Spinal cord (tissue), 10 donors: ENCODE results near the gene VAMP5. TPM values are rescaled to one million over a fixed set of nuclear protein-coding genes. Genes with fewer than 3 reads are reported as not detected.
"Not testable (repeated sequence)": the region's sequence is repeated elsewhere in the genome, so short reads cannot be mapped to it uniquely, and the experiment has no call there.

ENCODE experiments used
- DNase-seq, 6 donors: peaks; one replicate each; pipeline versions ENCODE4 v3.0.0 to v3.0.0-alpha.2; 2013 to 2015; ENCODE audit warnings: low spot score in 6 of 6, low read depth in 4 of 6
- H3K27ac ChIP-seq: one replicate; pipeline ENCODE4 v1.5.1; 2013; ENCODE audit warnings: low read depth, low read length, control low read depth
- H3K27me3 ChIP-seq: one replicate; pipeline ENCODE4 v1.6.1; 2013; ENCODE audit warnings: low read length; ENCODE audit not compliant: control insufficient read depth, insufficient read depth
- H3K36me3 ChIP-seq: one replicate; pipeline ENCODE4 v1.6.1; 2013; ENCODE audit warnings: low read length; ENCODE audit not compliant: control insufficient read depth, insufficient read depth
- H3K4me1 ChIP-seq: one replicate; pipeline ENCODE4 v1.6.1; 2013; ENCODE audit warnings: low read length; ENCODE audit not compliant: control insufficient read depth, insufficient read depth
- H3K4me3 ChIP-seq: one replicate; pipeline ENCODE4 v1.5.1; 2013; ENCODE audit warnings: low read depth, low read length, control low read depth
- H3K9me3 ChIP-seq: one replicate; pipeline ENCODE4 v1.6.1; 2013; ENCODE audit warnings: low read length; ENCODE audit not compliant: control insufficient read depth, insufficient read depth
- WGBS: methylation state at CpG from one replicate; pipeline ENCODE4 v1.1.5; 2013; ENCODE audit warnings: missing lambda C conversion rate; ENCODE audit not compliant: insufficient coverage; 5-methylcytosine and 5-hydroxymethylcytosine counted together
- polyA plus RNA-seq, 2 donors: library from polyadenylated mRNA; unstranded; fragments of 120-200 nt; gene quantifications; one replicate each; pipeline ENCODE4 v1.2.1, GENCODE V29; 2013; ENCODE audit not compliant: insufficient read length in 2 of 2
- total RNA-seq, 2 donors: library from RNA; depleted of rRNA in 1 of 2; stranded (reverse); fragments of 120-200 nt in 1 of 2; fragments of >200 nt in 1 of 2; gene quantifications; one replicate each; pipeline versions ENCODE4 v1.2.3 to v1.2.4, GENCODE V29; 2013 to 2014
- donor health status: healthy.

The VAMP5 gene
- total and polyA plus RNA-seq, 4 donors: 13.7 to 45.4 (median 35.3) TPM

DNA sequence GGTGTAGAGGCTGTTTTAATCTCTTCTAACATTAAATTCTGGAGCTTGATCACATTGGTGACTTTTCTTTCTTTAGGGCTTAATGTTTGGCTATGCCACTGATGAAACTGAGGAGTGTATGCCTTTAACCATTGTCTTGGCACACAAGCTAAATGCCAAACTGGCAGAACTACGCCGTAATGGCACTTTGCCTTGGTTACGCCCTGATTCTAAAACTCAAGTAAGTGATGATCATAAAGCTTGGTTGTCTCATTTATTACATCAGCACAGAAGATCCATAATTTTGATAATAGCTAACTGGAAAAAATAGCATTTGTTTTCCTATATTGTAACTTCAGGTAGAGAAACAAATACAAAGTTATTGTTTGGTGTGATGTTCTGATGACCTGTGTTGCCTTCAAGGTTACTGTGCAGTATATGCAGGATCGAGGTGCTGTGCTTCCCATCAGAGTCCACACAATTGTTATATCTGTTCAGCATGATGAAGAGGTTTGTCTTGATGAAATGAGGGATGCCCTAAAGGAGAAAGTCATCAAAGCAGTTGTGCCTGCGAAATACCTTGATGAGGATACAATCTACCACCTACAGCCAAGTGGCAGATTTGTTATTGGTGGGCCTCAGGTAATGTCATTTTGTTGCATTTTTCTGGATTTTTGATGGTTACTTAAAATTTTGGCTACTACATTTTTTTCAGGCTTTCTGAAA is 42.3 kb upstream of the VAMP5 start:
- H3K36me3 ChIP-seq: peaks cover 26% of the 10 kb centered on the region
- no peak for DNase-seq

DNA sequence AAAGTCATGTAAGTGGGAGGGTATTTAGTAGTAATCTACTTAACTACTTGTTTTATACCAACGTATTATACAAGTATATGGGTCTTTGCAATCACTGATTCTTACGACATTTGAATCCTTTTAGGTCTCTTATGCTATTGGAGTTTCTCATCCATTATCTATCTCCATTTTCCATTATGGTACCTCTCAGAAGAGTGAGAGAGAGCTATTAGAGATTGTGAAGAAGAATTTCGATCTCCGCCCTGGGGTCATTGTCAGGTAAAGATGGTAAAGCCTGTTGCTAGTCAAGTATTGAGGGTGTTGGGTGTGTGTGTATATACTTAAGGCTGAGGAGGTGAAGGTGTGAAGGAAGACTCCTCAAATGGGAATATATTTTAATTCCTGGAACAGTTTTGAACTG is 41.5 kb upstream of the VAMP5 start:
- Histone ChIP-seq H3K4me1 (peaks cover 10% of the 10 kb centered on the region), H3K27ac (no peak overlapping the region), H3K36me3 (peaks cover 29% of the 10 kb centered on the region), H3K4me3 (no peak overlapping the region), H3K27me3 (no peaks in the 10 kb centered on the region), H3K9me3 (no peaks in the 10 kb centered on the region)
- WGBS: 93% methylated on average over 2 of the region's 4 CpGs
- DNase-seq: no peak

More for the DNA sequence above, 42.3 kb upstream of the VAMP5 start:
- Histone ChIP-seq H3K4me1 (peaks cover 14% of the 10 kb centered on the region), H3K27ac (no peak overlapping the region), H3K4me3 (peak overlapping the region; percentile 97), H3K27me3 (no peaks in the 10 kb centered on the region), H3K9me3 (no peaks in the 10 kb centered on the region)
- no CpG with 5 or more reads among the region's 5 CpGs for WGBS

DNA sequence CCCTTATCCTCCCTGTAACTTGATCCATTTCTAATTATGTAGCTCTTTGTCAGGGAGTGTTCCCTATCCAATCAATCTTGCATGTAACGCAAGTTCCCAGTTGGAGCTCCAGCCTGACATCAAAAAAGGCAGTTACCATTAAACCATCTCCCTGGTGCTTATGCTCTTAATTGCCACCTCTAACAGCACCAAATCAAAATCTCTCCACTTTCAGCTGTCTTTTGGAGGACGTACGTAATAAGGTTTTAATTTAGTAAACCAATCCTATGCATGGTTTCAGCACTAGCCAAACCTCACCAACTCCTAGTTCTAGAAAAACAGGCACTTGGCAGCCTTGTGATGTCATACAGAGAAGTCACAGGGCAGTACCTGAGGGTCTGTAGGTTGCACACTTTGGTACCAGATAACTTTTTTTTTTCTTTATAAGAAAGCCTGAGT is 40.0 kb upstream of the VAMP5 start:
- H3K4me1 ChIP-seq, H3K9me3 ChIP-seq, H3K4me3 ChIP-seq, H3K27me3 ChIP-seq, H3K27ac ChIP-seq, DNase-seq: not testable (repeated sequence)
- peaks cover 34% of the 10 kb centered on the region for H3K36me3 ChIP-seq
- WGBS: no CpG with 5 or more reads among the region's 3 CpGs

DNA sequence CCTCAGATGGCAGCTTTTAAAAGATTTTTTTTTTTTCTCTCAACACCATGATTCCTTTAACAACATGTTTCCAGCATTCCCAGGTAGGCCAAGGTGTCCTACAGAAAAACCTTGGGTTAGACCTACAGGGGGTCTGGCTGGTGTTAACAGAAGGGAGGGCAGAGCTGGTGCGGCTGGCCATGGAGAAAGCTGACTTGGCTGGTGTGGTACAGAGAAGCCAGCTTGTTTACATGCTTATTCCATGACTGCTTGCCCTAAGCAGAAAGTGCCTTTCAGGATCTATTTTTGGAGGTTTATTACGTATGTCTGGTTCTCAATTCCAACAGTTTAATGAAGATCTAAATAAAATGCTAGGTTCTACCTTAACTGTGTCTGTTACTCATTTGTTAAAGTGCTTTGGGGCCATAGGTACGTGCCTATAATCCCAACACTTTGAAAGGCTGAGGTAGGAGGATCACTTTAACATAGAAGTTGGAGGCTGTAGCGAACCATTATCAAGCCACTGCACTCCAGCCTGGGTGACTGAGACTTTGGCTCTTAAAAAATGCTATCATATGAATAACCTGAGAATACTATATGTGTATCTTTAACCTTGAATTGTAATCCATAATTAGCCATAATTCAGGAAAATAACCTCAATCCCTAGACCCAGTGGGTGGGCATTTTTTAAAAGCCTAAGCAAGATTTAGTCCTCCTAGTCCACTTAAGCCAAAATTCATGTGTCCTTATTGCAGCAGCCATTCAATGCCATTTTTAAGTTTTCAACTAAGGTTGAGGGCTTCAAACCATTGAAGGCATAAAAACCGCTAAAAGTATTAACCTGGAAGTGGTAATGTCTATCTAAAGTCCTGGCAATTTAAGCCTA is 39.1 kb upstream of the VAMP5 start:
- H3K4me1 ChIP-seq, DNase-seq, H3K27me3 ChIP-seq, H3K4me3 ChIP-seq, H3K27ac ChIP-seq, H3K9me3 ChIP-seq: not testable (repeated sequence)
- H3K36me3 ChIP-seq: peaks cover 37% of the 10 kb centered on the region
- WGBS: no CpG with 5 or more reads among the region's 5 CpGs

DNA sequence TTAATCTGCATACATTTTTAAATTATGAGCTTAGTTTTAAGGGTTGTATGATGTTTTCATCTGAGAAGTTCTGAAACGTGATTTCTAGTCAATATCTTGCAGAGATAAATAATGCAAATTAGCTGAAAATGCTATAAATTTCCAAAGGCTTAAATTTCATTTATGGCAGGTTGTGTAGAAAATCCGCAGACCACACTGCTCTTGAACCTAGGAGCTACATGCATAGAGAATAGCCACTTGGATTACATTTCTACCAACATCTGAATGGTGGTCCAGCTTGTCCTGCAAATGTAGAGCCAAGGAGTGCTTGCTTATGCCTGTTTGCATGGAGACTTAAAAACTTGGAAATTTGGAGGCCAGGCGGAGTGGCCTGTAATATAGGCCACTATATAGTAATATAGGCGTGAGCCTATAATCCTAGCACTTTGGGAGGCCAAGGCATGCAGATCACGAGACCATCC is 38.4 kb upstream of the VAMP5 start:
- Histone ChIP-seq H3K4me3 (no peak overlapping the region), H3K27ac (no peak overlapping the region), H3K36me3 (peaks cover 37% of the 10 kb centered on the region), H3K4me1 (no peaks in the 10 kb centered on the region), H3K9me3 (no peaks in the 10 kb centered on the region), H3K27me3 (no peaks in the 10 kb centered on the region)
- no peak for DNase-seq
- WGBS: no CpG with 5 or more reads among the region's 5 CpGs

DNA sequence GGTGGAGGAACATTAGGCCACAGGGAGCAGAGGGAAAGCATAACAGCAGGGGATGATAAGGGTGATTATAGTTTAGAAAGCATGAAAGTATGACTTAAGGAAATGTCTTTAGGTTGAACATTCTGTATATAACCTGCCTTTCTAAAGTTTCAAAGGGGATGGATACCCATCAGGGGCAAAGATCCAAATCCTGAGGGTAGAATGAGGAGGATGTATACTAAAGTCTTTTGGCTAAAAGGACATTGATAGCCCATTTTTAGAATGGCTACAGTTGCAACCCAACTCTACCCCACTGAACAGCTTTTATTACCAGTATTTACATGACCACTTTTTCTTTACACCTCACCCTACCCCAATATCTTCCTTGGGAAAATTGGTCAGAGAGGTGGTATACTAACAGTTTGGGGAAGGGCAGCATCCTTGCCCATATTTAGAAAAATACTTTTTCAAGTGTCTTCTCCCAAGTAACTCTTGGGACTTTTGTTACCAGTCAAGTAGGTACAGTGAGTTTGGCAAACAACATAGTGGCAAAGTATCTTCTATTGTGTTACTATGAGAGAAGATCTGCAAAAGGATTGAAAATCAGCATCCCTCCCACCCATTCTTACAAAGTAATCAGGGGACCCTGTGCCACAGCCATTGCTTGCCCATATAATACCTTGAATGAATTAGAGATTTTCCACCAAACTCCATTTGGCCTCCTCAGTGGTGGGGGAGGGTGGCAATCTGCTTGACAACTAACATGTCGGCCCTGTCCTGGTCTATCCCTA is 37.0 kb upstream of the VAMP5 start:
- peaks cover 49% of the 10 kb centered on the region for H3K36me3 ChIP-seq
- H3K27ac ChIP-seq: no peak overlapping the region
- H3K4me3 ChIP-seq: no peak overlapping the region
- no peaks in the 10 kb centered on the region for H3K27me3 ChIP-seq
- H3K9me3 ChIP-seq: no peaks in the 10 kb centered on the region
- no peak for DNase-seq
- no peaks in the 10 kb centered on the region for H3K4me1 ChIP-seq
- no CpG with 5 or more reads among the region's 1 CpG for WGBS

DNA sequence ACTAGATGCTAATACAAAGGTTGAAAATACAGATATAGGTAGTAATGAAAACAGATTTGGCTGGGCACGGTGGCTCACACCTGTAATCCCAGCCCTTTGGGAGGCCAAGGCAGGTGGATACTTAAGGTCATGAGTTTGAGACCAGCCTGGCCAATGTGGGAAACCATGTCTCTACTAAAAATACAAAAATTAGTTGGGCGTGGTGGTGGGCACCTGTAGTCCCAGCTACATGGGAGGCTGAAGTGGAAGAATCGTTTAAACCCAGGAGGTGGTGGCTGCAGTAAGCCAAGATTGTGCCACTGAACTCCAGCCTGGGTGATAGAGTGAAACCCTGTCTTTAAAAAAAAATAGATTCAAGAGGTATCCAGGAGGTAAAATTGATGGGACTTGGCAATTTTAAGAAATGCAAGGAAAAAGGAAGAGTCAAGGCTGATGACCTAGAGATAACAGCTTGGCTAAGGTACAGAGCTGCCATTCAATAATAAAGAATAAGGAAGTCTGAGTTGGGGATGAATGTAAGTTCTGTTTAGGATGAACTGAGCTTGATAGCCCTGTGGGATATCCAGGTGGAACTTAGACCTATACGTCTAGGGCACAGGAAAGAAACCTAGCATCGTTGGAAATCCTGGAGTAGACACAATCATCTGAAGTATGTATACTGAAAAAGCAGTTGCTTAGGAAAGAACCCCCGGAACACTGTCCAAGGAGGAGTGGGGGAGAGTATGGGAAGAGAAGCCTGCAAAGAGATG is 36.2 kb upstream of the VAMP5 start:
- Histone ChIP-seq H3K4me3 (no peak overlapping the region), H3K27me3 (no peaks in the 10 kb centered on the region), H3K4me1 (no peaks in the 10 kb centered on the region), H3K36me3 (peaks cover 45% of the 10 kb centered on the region), H3K9me3 (no peaks in the 10 kb centered on the region), H3K27ac (no peak overlapping the region)
- 85% methylated on average over 3 of the region's 6 CpGs for WGBS
- DNase-seq: no peak

DNA sequence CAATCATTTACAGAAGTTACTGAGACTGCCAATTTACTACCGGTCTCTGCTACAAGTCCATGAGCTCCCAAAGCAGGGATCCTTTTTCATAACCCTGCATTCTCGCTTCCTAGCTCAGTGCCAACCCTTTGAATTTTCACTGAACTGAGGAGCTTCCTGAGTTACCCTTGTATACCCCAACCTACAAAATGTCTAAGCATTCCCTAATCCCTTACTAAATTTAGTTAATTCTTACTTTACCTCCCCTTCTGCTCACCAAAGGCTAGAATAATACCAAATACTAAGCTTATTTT is 35.7 kb upstream of the VAMP5 start:
- WGBS: 70% methylated on average over 2 of the region's 2 CpGs
- Histone ChIP-seq H3K27me3 (no peaks in the 10 kb centered on the region), H3K4me1 (no peaks in the 10 kb centered on the region), H3K36me3 (peaks cover 47% of the 10 kb centered on the region), H3K4me3 (no peak overlapping the region), H3K9me3 (no peaks in the 10 kb centered on the region), H3K27ac (no peak overlapping the region)
- DNase-seq: no peak

DNA sequence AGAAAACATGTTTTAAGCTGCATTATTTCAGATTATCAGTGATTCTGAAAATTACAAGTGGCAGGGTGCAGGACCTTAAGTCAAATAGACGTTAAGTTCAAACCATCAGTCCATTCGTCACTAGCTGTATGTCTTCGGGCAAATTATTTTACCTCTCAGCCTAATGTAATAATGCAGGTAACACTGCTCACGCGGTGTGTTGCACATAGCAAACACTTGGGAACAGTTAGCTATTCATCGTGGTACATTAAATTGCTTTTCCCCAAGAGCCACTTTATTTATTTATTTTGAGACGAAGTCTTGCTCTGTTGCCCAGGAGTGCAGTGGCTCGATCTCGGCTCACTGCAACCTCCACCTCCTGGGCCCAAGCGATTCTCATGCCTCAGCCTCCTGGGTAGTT is 35.1 kb upstream of the VAMP5 start:
- Histone ChIP-seq H3K36me3 (peaks cover 52% of the 10 kb centered on the region), H3K27me3 (no peaks in the 10 kb centered on the region), H3K27ac (no peak overlapping the region), H3K4me3 (no peak overlapping the region), H3K9me3 (no peaks in the 10 kb centered on the region), H3K4me1 (no peaks in the 10 kb centered on the region)
- 43% methylated on average over 1 of the region's 10 CpGs for WGBS
- DNase-seq: no peak
